Limb (tissue), 2 donors: ENCODE results near the gene ELP5.

Experiments
- DNase-seq, 2 donors: peaks; one replicate each; pipeline ENCODE4 v3.0.0-alpha.2; 2016; ENCODE audit errors: extremely low spot score in 2 of 2

ELP5 gene, protein sequence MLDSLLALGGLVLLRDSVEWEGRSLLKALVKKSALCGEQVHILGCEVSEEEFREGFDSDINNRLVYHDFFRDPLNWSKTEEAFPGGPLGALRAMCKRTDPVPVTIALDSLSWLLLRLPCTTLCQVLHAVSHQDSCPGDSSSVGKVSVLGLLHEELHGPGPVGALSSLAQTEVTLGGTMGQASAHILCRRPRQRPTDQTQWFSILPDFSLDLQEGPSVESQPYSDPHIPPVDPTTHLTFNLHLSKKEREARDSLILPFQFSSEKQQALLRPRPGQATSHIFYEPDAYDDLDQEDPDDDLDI

DNA sequence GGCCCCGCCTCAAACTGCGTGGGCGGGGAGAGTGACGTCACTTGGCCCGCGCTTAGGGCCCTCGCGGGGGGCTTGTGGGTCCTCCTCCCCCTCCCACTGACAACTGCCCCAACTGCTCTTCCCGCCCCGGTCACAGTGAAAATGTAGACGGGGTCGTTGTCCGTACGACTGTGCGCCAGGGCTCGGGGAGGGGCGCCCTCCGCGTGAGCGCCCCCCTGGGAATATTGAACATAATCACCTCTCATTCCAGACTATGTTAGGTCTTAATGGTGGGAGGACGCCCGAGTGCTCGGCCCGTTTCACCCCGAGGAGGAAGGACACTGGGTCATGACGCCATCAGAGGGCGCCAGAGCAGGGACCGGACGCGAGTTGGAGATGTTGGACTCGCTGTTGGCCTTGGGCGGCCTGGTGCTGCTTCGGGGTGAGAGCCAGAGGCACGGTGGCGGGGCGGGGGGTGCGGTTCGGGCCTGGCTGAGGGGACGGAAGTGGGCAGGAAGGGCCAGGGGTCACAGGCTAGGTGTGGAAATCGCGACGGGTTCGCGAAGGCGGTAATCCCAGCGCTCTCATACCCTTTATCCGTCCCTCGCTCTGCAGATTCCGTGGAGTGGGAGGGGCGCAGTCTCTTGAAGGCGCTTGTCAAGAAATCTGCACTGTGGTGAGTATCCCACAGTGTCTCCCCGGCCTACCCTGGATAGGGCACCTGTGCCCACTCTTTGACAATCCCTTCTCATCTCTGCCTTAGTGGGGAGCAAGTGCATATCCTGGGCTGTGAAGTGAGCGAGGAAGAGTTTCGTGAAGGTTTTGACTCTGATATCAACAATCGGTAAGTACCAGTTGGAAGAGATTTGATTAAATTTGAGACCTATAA lies at the start of gene ELP5:
Gene ELP5, plus strand, starts transcription at position 40 of the 868 bp plus-strand sequence. Its CDS starts 336 bp downstream, at position 376.
- peak; percentile 93 to 95 for DNase-seq

DNA sequence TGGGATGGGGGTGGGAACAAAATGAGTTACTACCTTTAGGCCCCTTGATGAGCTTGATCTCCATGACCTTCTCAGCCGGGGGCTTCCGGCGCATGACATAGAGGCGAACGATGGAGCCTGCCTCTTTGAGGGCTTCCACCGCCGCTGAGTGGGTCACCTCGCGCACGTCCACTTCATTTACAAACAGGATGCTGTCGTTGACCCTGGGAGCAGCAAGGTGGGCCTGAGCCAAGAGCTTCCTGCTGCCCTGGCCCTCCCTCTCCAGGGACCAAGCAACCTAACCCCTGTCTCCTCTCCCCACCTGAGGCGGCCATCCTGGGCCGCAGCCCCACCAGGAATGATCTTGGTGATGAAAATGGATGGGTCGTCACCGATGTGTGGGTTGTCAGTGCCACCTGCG lies 48.6 kb upstream of the ELP5 start:
- no peak for DNase-seq

DNA sequence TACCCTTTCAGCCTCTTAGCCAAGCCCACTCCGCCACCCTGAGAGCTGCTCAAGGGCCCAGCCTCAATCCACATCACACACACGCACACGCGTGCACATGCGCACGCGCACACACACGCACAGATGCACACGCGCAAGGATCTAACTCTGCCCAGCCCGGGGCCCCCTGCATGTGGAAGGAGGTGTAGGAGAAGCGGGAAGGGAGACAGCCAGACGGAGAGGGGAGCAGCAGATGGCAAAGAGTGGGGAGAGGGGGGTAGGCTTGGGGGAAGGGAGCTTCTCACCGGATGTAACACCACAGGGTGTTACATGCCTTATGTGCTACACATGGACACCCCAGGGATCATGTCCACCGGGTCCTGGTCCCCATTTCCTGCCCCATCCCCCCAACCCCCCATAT lies 47.7 kb upstream of the ELP5 start:
- DNase-seq = peak in 1 of 2 donors; percentile 66

DNA sequence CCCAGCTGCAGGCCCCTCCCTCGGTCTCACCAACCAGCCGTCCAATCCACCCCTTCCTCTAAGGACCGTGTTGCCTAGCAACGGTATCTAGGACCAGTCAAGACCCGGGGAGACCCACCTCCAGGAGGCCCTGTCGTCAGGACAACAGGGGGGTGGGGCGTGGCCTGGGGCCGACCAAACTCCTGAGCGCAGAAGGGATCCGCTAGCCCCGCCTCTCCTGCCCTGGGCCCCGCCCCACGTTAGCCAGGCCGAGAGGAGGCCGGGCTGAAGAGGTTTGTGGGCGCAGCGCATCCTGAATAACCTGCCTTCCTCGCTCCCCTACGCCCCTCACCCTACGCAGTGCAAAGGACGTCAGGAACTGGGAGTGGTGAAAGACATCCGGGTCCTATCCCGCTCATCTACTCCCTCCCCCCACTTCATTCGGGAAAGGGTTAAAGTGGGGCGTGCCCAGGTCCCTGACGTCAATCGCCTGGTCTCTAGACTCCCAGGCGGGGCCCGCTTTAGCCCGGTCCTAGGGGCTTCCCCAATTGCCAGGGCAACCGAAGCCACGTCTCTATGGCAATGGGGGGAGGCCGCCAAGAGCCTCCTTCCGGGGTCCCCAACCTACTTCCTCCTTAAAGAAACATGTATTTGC lies 47.1 kb upstream of the ELP5 start:
- peak; percentile 91 to 94 for DNase-seq

DNA sequence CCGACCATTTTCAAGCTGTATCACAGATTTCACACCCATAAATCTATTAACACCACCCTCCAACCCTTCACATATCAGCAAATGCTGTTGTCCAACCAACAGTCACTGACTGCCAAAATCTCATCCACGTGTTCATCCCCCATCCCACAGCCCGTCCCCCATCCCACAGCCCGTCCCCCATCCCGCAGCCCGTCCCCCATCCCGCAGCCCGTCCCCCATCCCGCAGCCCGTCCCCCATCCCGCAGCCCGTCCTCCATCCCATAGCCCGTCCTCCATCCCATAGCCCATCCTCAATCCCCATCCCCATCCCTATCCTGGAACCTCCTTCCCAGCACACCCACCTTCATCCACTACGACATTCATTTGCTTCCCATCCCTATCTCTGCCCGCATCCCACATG lies 46.5 kb upstream of the ELP5 start:
- DNase-seq = no peak

DNA sequence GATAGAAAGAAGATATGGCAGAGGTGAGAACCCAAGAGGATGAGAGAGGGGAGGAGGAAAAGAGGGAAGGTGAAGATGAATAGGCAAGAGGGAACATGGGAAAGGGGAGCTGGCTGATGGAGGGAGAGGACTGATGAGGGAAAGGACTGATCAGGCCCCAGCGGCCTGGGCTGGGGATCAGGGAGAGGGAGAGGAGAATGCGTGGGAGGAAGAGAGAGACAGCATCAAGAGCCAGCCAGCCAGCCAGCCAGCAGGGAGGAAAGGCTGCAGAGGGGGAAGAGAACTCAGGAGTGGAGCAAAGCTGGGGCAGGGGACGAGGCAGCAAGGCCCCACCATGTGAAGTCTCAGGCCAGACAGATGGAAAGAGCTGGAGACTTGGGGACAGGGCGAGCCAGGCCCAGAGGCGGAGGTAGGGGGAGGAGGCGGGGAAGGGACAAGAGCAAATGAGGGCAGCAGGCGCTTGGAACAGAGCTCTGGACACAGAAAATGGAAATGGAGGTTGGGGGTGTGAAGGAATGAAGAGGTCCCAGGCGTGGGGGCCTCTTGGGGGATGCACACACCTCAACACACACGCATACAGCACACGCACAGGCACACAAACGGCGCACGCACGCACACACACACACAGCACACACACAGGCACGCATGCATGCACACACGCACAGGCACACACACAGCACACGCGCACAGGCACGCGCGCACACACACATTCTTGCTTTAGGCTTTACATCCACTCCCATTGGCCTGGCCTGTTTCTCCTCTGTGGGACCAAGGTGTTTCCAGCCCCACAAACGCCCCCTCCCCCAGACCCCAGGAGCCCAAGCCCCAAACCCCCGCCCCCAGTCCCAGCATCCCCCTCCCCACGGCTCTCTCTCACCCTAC lies 44.7 kb upstream of the ELP5 start:
- DNase-seq = no peak

DNA sequence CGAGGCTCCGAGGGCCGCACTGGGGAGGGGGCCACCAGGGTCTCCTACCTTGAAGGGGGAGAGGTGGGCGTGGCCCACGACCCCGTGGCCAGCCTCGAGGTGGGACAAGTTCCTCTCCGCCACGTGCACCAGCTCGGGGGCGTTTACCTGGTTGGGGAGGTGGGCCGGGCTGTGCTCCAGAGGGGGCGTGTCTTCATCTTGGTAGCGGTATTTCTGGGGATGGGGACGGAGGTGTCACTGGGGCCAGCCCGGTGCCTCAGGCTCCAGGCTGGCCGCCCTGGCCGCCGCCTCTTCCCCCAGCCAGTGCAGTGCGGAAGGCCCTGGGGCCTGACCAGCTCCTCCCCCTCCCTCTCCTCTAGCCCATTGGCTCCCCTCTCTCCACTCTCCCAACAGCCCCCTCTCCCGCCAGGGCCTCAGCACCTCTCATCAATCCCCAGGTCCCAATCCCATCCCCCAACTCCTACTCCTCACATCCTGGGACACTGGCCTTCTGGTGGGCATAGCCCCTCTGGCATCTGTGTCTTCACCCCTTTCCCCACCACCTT lies 43.9 kb upstream of the ELP5 start:
- no peak for DNase-seq

DNA sequence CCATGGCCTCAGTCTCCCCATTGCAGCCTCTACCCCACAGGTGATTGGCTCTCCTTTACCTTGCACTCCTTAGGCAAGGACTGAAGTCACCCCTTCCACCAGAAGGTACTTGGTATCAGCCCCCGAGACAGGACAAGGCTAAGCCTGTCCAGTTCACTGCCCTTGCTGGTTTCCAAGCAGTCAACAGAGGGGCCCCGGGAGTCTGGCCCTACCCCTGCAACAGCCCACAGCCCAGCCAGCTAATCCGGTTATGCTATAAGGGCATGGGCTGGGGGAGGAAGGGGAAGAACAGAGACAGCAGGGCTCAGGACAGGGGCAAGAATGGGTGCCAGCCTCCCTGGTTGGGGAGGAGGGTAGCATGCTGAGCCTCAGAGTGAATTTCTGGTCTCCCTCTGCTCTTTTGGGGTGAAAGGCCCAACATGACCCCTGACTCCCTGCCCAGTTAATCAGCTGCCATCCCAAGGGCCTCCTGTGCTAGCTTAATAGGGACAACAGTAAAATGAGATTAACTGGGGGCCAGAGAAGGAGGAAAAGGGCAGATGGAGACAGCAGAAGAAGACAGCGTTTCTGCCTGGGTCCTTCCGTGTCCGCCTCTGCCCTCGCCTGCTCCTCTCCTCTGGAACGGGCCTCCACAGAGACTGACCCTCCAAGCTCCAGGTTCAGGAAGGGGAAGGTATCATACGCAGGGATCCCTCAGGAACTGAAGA lies 43.1 kb upstream of the ELP5 start:
- DNase-seq = no peak

DNA sequence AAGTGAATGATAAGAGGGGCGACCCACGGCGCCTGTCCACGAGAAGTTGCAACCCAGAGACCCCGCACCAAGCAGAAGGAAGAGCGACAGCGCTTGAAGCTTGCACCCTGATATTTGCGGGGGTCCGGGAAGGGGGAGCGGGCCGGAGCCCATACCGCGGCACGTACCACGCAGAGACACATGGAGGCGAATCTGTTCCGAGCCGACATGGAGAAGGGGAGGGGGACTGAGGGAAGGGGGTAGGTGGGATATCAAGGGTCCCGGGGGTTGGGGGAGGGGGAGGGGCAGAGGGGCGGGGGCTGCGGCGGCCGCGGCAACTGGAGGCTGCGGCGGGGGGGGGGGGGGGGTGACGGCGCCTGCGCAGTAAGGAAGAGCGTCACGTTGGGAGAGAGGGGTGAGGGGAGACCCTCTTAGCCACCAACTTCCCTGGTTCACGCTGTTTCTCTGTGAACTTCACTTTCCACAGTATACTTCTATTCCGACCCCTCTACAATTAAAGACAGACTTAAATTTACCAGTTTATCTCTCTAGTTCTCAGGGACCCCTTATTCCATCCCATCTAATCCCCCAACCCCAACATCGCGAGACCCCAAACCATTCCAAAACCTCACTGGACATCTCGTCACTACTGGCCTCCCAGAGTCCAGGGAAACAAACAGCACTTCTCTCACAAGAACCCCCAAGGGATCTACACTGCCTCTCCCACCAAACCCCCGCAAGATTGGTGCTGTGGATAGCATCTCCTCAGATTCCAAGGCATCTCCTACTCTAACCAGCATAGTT lies 40.3 kb upstream of the ELP5 start:
- DNase-seq = peak in 1 of 2 donors; percentile 74

DNA sequence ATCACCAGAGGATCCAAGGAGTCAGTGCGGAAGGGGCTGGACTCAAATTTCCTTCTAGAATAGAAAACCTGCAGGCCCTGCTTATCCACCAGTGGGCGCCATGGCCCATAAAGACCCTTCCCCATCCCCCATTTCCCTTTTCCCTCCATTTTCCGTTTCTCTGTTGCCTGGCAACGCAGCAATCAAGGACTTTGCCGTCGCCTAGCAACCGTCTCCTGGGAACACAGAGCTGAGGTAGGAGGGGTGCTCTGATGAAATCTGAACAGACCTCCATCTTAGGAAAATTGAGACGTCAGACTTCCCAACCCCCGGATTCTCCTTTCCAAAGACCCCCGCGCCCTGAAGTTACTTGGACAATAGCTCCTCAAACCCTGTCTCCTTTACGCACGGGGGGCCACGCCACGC lies 38.1 kb upstream of the ELP5 start:
- DNase-seq = peak; percentile 91 to 94

DNA sequence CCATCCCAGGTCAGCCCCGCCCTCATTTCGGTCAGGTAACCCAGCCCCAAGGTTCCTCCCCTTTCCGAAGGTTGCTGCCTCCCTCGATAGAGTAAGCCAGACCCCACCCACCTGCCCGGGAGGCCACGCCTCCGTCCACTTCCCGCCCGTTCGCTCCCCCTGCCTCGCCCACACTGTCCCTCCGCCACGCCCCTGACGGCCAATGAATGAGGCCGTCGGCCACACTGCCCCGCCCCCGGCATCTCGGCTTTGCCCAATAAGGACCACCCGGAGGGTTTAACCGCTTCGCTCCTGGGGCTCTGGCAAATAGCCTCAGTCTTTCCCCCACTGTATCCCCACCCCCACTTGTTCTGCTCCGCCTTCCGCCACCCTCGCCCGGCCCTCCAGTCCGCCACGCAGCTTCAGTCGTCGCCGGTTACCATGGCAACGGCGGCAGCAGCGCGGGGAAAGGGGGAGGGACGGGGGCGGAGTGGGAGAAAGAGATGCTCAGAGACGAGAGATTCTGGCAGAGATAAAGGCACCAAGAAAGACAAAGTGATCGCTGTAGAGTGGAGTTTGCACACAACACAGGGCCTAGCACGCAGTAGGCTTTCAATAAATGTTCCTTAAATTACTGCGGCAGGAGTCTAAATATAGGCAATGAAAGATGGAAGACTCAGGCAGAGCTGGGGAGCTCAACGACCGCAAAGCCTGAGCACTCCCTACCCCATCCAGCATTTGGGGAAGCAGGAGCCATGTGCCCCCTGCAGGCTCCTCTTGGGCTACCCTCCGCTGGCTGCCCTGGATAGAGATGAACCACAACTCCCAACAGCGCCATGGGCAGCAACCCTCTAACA lies 37.5 kb upstream of the ELP5 start:
- DNase-seq = peak; percentile 98 to 100

DNA sequence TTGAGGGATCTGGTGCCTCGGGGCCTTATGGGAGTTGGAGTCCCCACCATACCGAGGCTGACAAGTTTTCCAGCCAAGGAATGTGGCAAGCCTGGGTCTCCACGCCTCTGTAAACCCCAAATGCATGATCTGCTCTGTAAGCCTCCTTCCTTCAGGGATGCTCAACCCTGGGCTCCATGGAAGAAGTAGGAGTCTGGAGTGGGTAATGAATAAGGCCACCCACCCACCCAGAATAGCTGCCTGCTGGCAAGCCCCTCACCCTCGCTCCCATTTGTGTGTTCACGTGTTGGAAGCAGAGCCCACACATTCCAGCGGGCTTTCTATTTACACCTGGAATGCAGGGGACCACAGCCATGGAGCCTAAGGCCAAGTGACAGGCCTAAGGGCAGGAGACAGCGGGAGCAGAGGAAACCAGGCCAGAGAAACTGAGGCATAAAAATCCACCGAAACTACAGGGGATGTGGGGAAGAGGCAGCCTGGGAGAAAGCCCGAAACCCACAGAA lies 36.8 kb upstream of the ELP5 start:
- DNase-seq = no peak

DNA sequence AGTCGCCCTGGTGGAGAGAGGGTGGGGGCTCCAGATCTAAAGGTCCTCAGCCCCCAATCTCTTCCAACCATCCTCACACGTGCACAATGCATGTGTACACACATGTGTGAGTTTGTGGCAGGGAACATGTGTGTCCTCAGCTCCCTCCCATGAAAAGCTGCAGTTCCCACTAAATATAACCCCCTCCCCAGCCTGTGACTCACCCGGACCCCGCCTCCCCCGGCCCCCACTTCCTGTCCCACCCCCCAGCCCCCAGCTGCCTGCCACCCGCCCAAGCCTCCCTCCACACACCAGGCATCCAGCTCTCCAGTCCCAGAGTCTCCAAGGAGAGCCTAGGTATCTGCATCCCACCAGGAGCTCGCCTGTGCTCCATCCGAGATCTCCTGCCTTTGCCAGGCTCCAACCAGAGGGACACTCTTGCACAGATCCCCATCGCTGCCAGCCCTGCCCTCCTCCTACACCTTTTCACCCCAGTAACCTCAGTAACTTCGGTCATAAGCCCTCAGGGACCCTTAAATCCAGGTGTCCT lies 36.3 kb upstream of the ELP5 start:
- DNase-seq = peak; percentile 43 to 68

DNA sequence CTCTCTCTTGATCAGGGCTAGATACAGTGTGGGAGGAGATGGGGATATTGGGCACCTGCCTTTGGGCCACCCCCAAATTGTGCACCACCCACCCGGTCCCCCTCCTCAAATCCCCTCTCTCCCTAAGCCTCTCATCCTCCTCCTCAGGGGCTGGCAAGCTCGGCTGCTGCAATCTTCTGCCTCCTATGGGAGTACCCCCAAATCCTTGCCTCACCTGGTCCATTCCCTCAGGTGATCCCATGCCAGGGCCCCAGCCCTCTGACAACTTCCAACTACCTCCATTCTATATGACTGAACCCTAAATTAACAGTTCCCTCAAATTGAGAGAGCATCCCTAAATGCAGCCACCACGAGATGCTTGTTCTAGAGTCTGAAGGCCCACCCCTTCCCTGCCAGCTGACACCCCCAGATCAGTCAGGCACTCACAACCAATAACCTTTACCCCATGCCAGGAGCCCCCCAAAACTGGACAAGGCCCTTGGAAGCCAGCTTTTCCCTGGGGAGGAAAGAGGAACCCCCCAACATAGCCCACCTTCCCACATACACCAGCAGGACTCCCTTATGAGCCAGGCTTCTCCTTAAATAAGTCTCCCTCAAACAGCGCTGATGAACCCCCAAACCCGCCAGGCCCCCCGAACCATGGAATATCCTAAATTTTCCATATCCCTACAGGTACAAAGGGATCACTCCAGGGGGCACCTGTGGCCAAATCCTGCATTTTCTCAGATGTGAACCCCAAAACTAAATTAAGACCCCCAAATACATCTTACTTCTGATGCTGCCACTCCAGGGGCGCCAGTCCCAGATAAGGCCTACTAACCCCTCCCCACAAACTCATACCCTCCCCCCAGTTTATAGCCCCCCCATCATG lies 35.5 kb upstream of the ELP5 start:
- DNase-seq = no peak

DNA sequence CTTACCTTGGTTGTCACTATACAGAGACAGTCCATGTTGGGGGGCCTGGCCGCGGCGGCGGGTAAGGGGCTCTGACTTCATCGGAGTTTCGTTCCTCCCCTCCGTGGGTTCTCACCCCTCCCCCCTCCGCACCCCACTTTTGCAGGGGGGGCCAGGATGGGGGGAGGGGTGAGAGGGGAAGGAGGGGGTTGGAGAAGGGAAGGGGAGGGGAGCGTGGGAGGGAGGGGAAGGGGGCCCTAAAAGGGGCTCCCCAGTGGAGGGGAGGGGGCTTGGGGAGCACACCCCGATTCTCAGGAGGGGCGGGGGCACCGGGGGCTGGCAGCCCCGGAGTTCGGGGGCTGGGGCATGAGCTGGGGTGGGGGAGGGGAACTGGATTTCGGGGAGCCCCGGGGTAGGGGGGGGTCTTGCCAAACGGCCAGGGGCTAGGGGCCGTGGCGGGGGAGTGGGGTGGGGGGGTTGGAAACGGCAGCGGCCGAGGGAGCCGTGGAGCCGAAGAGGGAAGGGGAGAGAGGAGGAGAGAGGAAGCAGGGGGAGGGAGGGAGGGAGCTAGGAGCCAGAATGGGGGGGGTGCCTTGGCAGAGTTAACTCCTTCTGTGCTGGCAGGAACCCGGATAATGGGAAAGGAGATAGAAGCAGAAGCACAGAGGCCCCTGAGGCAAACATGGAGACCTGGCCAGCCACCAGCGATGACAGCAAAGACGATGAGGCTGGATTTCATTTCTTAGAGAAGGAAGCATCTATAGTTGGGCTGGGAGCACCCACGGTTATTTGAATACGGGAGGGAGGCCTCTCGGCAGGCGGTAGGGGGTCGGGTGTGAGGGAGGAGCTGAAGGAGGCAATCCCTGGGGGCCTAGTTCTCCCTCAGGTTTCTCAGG lies 34.7 kb upstream of the ELP5 start:
- DNase-seq = peak; percentile 84 to 88

DNA sequence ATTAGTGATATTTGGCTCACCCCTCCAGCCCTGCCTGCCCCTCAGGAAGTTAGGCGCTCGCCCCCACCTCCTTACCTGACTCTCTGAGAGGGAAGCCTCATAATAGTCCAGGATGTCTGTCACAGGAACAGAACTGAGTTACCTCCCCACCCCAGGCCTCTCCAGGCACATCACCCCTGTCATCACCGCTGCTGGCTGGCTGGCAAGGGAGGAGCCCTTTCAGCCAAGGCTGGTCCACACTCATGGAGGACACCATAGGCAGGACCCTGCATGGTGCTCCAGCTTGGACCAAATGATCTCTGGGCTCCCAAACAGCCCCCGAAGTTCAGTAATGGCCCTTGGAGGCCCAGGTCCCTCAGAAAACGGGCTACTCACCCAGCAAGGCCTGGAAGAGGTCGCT lies 33.8 kb upstream of the ELP5 start:
- no peak for DNase-seq
